PC-9 (cell line): ENCODE data around the gene TCEA2.

Experiments
- EZH2 ChIP-seq: fragments of 200-600 bp; sonication (generic); IDR thresholded peaks from 2 replicates; pipeline ENCODE4 v1.8.0; 2017; ENCODE audit warnings: antibody characterized with exemption, low read depth
- TF ChIP-seq, protein P1 (sequence below): fragments of 200-600 bp; sonication (generic); conservative IDR thresholded peaks from 2 replicates; pipeline ENCODE4 v1.6.1; 2017; ENCODE audit warnings: mixed run types, antibody characterized with exemption, mild to moderate bottlenecking, moderate library complexity

DNA sequence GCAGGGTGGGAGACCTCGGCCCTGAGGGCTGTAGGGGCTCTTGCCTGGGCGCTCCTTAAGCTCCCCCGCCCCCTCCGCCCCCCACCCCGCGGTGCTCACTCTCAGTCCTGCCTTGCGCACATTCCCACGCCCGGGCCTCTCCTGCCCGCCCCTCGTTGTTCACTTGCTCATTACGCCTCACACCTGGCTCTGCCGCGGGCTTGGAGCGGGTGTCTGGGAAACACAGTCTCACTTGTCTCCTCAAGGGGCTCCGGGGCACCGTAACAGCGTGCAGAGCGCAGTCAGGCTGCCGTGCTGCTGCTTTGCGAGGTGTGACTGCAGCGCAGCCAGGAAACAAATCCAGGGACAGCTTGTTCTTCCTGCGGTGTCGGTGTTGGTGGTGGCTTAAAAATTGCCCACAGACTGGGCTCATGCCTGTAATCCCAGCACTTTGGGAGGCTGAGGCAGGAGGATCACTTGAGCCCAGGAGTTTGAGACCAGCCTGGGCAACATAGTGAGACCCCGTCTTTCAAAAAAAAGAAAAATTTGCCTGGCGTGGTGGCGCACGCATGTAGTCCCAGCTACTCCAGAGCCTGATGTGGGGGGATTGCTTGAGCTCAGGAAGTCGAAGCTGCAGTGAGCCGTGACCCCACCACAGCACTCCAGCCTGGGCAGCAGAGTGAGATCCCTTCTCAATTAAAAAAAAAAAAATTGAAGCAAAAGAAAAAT is 39.8 kb downstream of the TCEA2 start:
- TF ChIP-seq, protein P1, sequence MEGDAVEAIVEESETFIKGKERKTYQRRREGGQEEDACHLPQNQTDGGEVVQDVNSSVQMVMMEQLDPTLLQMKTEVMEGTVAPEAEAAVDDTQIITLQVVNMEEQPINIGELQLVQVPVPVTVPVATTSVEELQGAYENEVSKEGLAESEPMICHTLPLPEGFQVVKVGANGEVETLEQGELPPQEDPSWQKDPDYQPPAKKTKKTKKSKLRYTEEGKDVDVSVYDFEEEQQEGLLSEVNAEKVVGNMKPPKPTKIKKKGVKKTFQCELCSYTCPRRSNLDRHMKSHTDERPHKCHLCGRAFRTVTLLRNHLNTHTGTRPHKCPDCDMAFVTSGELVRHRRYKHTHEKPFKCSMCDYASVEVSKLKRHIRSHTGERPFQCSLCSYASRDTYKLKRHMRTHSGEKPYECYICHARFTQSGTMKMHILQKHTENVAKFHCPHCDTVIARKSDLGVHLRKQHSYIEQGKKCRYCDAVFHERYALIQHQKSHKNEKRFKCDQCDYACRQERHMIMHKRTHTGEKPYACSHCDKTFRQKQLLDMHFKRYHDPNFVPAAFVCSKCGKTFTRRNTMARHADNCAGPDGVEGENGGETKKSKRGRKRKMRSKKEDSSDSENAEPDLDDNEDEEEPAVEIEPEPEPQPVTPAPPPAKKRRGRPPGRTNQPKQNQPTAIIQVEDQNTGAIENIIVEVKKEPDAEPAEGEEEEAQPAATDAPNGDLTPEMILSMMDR = no peak
- no peak for TF ChIP-seq EZH2
